Breast epithelium (tissue), 4 donors: ENCODE results near the gene MRPL54. TPM values are rescaled to one million over a fixed set of nuclear protein-coding genes. Genes with fewer than 3 reads are reported as not detected.
A peak's percentile ranks its signal among the peaks of the same experiment; 100 is the strongest.
"Not testable (repeated sequence)": the region's sequence is repeated elsewhere in the genome, so short reads cannot be mapped to it uniquely, and the experiment has no call there.

Source experiments
- DNase-seq, 2 donors: peaks; one replicate each; pipeline ENCODE4 v3.0.0-alpha.2; 2019; ENCODE audit warnings: low spot score in 2 of 2
- H3K27ac ChIP-seq, 2 donors: fragments of 200-600 bp; sonication (generic) in 1 of 2; one replicate each; pipeline ENCODE4 v1.5.1; 2016 to 2019; ENCODE audit warnings: mild to moderate bottlenecking in 1 of 2
- H3K27me3 ChIP-seq, 2 donors: fragments of 200-600 bp; sonication (generic) in 1 of 2; one replicate each; pipeline versions ENCODE4 v1.5.1 to v1.6.0; 2017 to 2019; ENCODE audit warnings: control low read depth in 1 of 2, mild to moderate bottlenecking in 1 of 2
- H3K36me3 ChIP-seq: fragments of 200-600 bp; one replicate; pipeline ENCODE4 v1.5.1; 2019
- H3K4me1 ChIP-seq, 2 donors: fragments of 200-600 bp; sonication (generic); one replicate each; pipeline ENCODE4 v1.5.1; 2016 to 2019; ENCODE audit warnings: control low read depth in 1 of 2
- H3K4me3 ChIP-seq, 3 donors: fragments of 200-600 bp; sonication (generic); 1 replicate in 2 of 3; 2 replicates in 1 of 3; pipeline ENCODE4 v1.5.1; 2016 to 2019; ENCODE audit warnings: mild to moderate bottlenecking in 3 of 3, moderate library complexity in 2 of 3
- H3K9me3 ChIP-seq, 2 donors: fragments of 200-600 bp; sonication (generic) in 1 of 2; one replicate each; pipeline ENCODE4 v1.5.1; 2016 to 2019; ENCODE audit warnings: control low read depth in 1 of 2
- CTCF ChIP-seq, 3 donors: fragments of 450-650 bp; IDR thresholded peaks; one replicate each; pipeline ENCODE4 v1.5.1; 2016 to 2017; ENCODE audit warnings: antibody characterized with exemption in 3 of 3, mild to moderate bottlenecking in 3 of 3, moderate library complexity in 3 of 3
- POLR2A ChIP-seq: fragments of 450-650 bp; IDR thresholded peaks from one replicate; pipeline ENCODE4 v1.6.1; 2016; ENCODE audit warnings: antibody characterized with exemption, mild to moderate bottlenecking, moderate library complexity
- POLR2AphosphoS5 ChIP-seq, 3 donors: sonication (generic); formaldehyde crosslinking; IDR thresholded peaks; one replicate each; pipeline ENCODE4 v1.6.1; 2017; ENCODE audit warnings: antibody characterized with exemption in 3 of 3
- intact Hi-C: fragments of 100-400 bp; cut with DNase I; formaldehyde crosslinking; loops from one replicate; pipeline ENCODE4 v1.15.1; 2023; ENCODE audit warnings: low total_unique reads
- total RNA-seq, 3 donors: library from RNA; depleted of rRNA; stranded (reverse); fragments of >200 nt; gene quantifications; one replicate each; pipeline ENCODE4 v1.1.0, GENCODE V29; 2016

The MRPL54 gene
- total RNA-seq, 3 donors from 2014 or later = 69.9 to 81.5 (median 73.4) TPM

DNA sequence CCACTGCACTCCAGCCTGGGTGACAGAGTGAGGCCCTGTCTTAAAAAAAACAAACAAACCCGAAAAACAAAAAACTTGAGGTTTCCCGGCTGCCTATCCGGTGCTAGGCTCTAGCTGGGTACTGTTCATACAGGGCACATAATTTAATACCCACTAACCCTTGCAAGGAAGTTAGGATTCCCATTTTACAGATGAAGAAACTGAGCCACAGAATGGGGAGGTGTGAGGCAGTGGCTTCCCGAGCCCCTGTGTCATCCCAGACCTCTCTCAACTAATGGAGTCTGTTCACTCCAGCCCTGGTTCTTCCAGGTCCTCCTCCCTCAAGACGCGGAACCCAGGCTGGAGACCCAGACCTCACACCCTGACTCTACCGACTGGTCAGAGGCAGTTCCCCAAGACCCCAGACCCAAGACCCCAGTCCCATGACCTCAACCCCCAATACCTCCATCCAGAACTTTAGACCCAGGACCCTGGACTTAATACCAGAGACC, 1.6 kb upstream of the MRPL54 start:
- Histone ChIP-seq H3K36me3 (no peaks in the 10 kb centered on the region), H3K27me3 (no peaks in the 10 kb centered on the region), H3K4me1 (no peaks in the 10 kb centered on the region), H3K27ac (peak overlapping the region; percentile 86 to 98), H3K4me3 (peak overlapping the region; percentile 86 to 91 (median 88)), H3K9me3 (no peaks in the 10 kb centered on the region)
- no peak for DNase-seq
- intact Hi-C loops = no loop called here
- no peak for TF ChIP-seq CTCF (IDR thresholded peaks at IDR 0.05)
- no peak for TF ChIP-seq POLR2AphosphoS5 (IDR thresholded peaks at IDR 0.05)
- no peak for TF ChIP-seq POLR2A

DNA sequence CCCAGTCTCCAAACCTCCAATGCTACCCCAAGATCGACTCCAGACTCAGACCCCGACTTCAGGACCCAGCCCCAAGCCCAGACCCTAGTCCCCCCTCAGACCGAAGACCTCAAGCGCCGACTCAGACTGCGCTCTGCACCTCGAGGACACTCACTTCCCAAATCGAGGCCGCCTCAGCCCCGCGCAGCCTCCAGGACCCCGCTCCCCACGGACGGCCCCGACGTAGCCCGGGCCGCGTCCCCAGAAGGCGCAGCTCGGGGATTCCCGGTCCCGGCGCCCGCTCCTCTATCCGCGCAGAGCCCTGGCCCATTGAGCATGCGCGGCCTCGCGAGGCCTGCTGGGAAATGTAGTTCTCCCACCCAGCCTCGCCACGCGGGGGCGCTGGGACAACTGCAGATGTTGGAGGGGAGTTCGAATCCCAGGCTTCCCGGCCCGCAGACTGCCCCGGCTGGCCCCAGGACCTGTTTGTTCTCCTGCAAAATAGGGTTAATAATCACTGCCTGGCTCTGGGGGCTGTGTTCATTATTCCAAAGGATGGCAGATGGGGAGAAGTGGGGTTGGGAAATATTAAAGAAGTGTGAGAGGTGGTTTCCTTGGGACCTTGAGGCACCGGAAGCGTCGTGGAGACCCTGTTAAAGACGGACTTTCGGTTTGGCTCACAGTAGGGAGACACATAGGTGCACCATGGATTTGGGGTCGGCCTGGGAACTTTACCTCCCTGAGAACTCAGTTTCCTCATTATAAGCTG, 926 bp upstream of the MRPL54 start, which contains the start of gene APBA3:
Gene APBA3 (minus strand): TSS at position 311 of the 748 bp plus-strand sequence. CDS start 1,428 bp downstream, outside the sequence.
- H3K9me3 ChIP-seq = no peaks in the 10 kb centered on the region
- TF ChIP-seq CTCF (IDR thresholded peaks at IDR 0.05) (peak; percentile 70 to 78 (median 76)), POLR2A (peak; percentile 40), POLR2AphosphoS5 (IDR thresholded peaks at IDR 0.05) (peak; percentile 53 to 85 (median 73))
- H3K4me1 ChIP-seq = no peaks in the 10 kb centered on the region
- H3K4me3 ChIP-seq = peak within 1 kb of the TSS; percentile 86 to 91 (median 88)
- intact Hi-C loops = no loop called here
- no peaks in the 10 kb centered on the region for H3K36me3 ChIP-seq
- peak within 1 kb of the TSS; percentile 97 to 98 for H3K27ac ChIP-seq
- DNase-seq = peak; percentile 84 to 87
- H3K27me3 ChIP-seq = no peaks in the 10 kb centered on the region

- H3K27ac ChIP-seq = peak overlapping the region; percentile 97 to 98
- H3K9me3 ChIP-seq = no peaks in the 10 kb centered on the region
- H3K36me3 ChIP-seq = peaks cover 2% of the 10 kb centered on the region
- H3K27me3 ChIP-seq = no peaks in the 10 kb centered on the region
- no peaks in the 10 kb centered on the region for H3K4me1 ChIP-seq
- TF ChIP-seq POLR2A (no peak), CTCF (IDR thresholded peaks at IDR 0.05) (no peak), POLR2AphosphoS5 (IDR thresholded peaks at IDR 0.05) (no peak)
- intact Hi-C loops = no loop called here
- no peak for DNase-seq
- peak overlapping the region; percentile 68 to 91 (median 88) for H3K4me3 ChIP-seq
These were observed 380 bp upstream of the MRPL54 start for GRCh38 chr19:3762130-3762473.

DNA sequence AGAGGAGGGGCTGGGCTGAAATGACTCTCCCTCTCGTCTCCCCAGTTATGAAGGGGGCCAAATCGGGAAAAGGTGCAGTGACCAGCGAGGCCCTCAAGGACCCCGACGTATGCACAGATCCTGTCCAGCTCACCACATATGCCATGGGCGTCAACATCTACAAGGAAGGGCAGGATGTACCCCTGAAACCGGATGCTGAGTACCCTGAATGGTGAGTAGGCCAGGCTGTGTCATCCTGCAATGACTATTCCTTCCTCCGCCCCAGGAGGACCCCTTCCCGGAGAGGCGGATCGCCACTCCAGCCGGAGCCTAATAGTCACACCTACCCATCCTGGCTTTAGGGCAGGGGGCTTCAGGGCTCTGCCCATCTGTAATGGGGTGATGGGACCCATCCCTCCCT, 2.6 kb downstream of the MRPL54 start:
- Histone ChIP-seq H3K4me3 (no peak overlapping the region), H3K27ac (no peak overlapping the region), H3K4me1 (no peaks in the 10 kb centered on the region), H3K36me3 (peaks cover 6% of the 10 kb centered on the region), H3K27me3 (no peaks in the 10 kb centered on the region), H3K9me3 (no peaks in the 10 kb centered on the region)
- intact Hi-C loops = no loop called here
- DNase-seq = no peak
- TF ChIP-seq POLR2AphosphoS5 (IDR thresholded peaks at IDR 0.05) (no peak), POLR2A (no peak), CTCF (IDR thresholded peaks at IDR 0.05) (no peak)

GRCh38 chr19:3765757-3766156, 3.3 kb downstream of the MRPL54 start:
- H3K4me1 ChIP-seq, H3K9me3 ChIP-seq, H3K27ac ChIP-seq, DNase-seq, H3K4me3 ChIP-seq, H3K27me3 ChIP-seq, intact Hi-C loops, H3K36me3 ChIP-seq: not testable (repeated sequence)
